ENCODE data around the gene GRK3. TPM values are rescaled to one million over a fixed set of nuclear protein-coding genes. Genes with fewer than 3 reads are reported as not detected.
"Not testable (repeated sequence)": the region's sequence is repeated elsewhere in the genome, so short reads cannot be mapped to it uniquely, and the experiment has no call there.

Gene GRK3
- total RNA-seq, 4 donors from 2014 or later = 0.64 to 5.3 (median 2.8) TPM

GRCh38 chr22:25546751-25547150 is 17.7 kb upstream of the GRK3 start:
- intact Hi-C loops (cut with DNase I) = no loop called here
- no peak overlapping the region for H3K27ac ChIP-seq
- WGBS, 2 donors = 72 to 81% methylated on average over 4 of the region's 4 CpGs
- TF ChIP-seq POLR2A (IDR thresholded peaks at IDR 0.05) = no peak
- TF ChIP-seq, protein P1, sequence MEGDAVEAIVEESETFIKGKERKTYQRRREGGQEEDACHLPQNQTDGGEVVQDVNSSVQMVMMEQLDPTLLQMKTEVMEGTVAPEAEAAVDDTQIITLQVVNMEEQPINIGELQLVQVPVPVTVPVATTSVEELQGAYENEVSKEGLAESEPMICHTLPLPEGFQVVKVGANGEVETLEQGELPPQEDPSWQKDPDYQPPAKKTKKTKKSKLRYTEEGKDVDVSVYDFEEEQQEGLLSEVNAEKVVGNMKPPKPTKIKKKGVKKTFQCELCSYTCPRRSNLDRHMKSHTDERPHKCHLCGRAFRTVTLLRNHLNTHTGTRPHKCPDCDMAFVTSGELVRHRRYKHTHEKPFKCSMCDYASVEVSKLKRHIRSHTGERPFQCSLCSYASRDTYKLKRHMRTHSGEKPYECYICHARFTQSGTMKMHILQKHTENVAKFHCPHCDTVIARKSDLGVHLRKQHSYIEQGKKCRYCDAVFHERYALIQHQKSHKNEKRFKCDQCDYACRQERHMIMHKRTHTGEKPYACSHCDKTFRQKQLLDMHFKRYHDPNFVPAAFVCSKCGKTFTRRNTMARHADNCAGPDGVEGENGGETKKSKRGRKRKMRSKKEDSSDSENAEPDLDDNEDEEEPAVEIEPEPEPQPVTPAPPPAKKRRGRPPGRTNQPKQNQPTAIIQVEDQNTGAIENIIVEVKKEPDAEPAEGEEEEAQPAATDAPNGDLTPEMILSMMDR (IDR thresholded peaks at IDR 0.05) = no peak
- no peaks in the 10 kb centered on the region for H3K9me3 ChIP-seq
- no peaks in the 10 kb centered on the region for H3K36me3 ChIP-seq
- H3K4me1 ChIP-seq = no peaks in the 10 kb centered on the region
- H3K4me3 ChIP-seq = no peak overlapping the region
- no peaks in the 10 kb centered on the region for H3K27me3 ChIP-seq
- DNase-seq = no peak

- no peaks in the 10 kb centered on the region for H3K4me1 ChIP-seq
- intact Hi-C loops (cut with DNase I) = no loop called here
- WGBS, 2 donors = 72 to 76% methylated on average over 10 of the region's 10 CpGs
- H3K27me3 ChIP-seq = no peaks in the 10 kb centered on the region
- no peaks in the 10 kb centered on the region for H3K36me3 ChIP-seq
- TF ChIP-seq, protein P1 (IDR thresholded peaks at IDR 0.05) = no peak
- TF ChIP-seq POLR2A (IDR thresholded peaks at IDR 0.05) = no peak
- no peaks in the 10 kb centered on the region for H3K9me3 ChIP-seq
- no peak overlapping the region for H3K27ac ChIP-seq
- H3K4me3 ChIP-seq = no peak overlapping the region
- DNase-seq = no peak
Measured at GRCh38 chr22:25548866-25549464, 15.5 kb upstream of the GRK3 start.

DNA sequence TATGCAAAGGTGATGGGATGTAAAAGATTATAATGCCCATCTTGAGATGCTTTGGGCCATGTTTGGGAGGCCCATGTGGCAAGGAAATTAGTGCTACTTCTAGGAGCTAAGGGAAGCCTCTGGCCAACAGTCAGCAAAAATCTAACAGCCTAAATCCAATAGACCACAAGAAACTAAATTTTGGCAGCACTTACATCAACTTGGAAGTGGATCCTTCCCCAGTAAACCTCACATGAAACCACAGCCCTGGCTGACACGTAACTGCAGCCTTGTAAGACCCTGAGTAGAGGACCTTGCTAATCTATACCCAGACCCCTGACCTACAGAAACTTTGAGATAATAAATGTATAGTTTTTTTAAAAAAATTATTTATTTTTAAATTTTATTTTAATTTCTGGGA is 13.1 kb upstream of the GRK3 start:
- Histone ChIP-seq H3K27me3 (no peaks in the 10 kb centered on the region), H3K27ac (no peak overlapping the region), H3K4me1 (no peaks in the 10 kb centered on the region), H3K9me3 (no peaks in the 10 kb centered on the region), H3K4me3 (no peak overlapping the region), H3K36me3 (no peaks in the 10 kb centered on the region)
- intact Hi-C loops (cut with DNase I) = no loop called here
- TF ChIP-seq, protein P1 (IDR thresholded peaks at IDR 0.05) = no peak
- no peak for TF ChIP-seq POLR2A (IDR thresholded peaks at IDR 0.05)
- WGBS, 2 donors = 68 to 71% methylated on average over 1 of the region's 1 CpG
- no peak for DNase-seq

- DNase-seq; H3K4me1 ChIP-seq; H3K36me3 ChIP-seq; H3K4me3 ChIP-seq; H3K27me3 ChIP-seq; H3K9me3 ChIP-seq; intact Hi-C loops (cut with DNase I); H3K27ac ChIP-seq: not testable (repeated sequence)
- 42 to 57% methylated on average over 1 of the region's 1 CpG for WGBS, 2 donors
Measured at GRCh38 chr22:25552405-25552804, 12.1 kb upstream of the GRK3 start.

GRCh38 chr22:25553131-25553530 is 11.3 kb upstream of the GRK3 start:
- H3K27ac ChIP-seq = no peak overlapping the region
- no peak overlapping the region for H3K4me3 ChIP-seq
- no peaks in the 10 kb centered on the region for H3K27me3 ChIP-seq
- no peaks in the 10 kb centered on the region for H3K4me1 ChIP-seq
- no peak for DNase-seq
- intact Hi-C loops (cut with DNase I) = no loop called here
- H3K9me3 ChIP-seq = no peaks in the 10 kb centered on the region
- WGBS, 2 donors = 71 to 83% methylated on average over 2 of the region's 2 CpGs
- no peaks in the 10 kb centered on the region for H3K36me3 ChIP-seq
- TF ChIP-seq, protein P1 (IDR thresholded peaks at IDR 0.05) = no peak
- no peak for TF ChIP-seq POLR2A (IDR thresholded peaks at IDR 0.05)

DNA sequence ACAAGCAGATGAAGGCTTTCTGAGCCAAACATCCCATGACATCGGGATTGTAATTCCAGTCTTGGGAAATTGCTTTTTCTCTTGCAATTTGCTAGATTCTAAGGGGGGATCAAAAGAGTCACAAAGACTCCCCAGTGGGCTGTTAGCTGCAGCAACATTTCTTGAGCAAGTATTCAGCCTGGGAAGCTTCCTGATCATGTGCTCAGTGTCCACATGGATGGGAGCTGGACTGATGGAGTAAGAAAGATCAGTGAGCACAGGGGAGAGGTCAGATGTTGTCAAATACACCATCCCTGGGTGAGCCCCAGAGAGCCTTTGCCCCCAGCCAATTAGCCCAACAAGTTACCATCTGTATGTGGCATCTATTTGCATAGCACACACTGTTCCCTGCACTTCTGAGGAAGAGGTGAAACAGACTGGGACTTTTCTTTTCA is 10.2 kb upstream of the GRK3 start:
- no peak for DNase-seq
- no peak overlapping the region for H3K27ac ChIP-seq
- H3K36me3 ChIP-seq = no peaks in the 10 kb centered on the region
- H3K4me3 ChIP-seq = no peak overlapping the region
- H3K9me3 ChIP-seq = no peaks in the 10 kb centered on the region
- no peaks in the 10 kb centered on the region for H3K27me3 ChIP-seq
- intact Hi-C loops (cut with DNase I) = no loop called here
- no peaks in the 10 kb centered on the region for H3K4me1 ChIP-seq
- WGBS, 2 donors = 50 to 58% methylated on average over 1 of the region's 1 CpG
- TF ChIP-seq, protein P1 (IDR thresholded peaks at IDR 0.05) = no peak
- no peak for TF ChIP-seq POLR2A (IDR thresholded peaks at IDR 0.05)
